Measurements from ENCODE around the gene CTNNA3. TPM values are rescaled to one million over a fixed set of nuclear protein-coding genes. Genes with fewer than 3 reads are reported as not detected.

The CTNNA3 gene
- polyA plus RNA-seq, 1 experiment = 0.26 TPM

DNA sequence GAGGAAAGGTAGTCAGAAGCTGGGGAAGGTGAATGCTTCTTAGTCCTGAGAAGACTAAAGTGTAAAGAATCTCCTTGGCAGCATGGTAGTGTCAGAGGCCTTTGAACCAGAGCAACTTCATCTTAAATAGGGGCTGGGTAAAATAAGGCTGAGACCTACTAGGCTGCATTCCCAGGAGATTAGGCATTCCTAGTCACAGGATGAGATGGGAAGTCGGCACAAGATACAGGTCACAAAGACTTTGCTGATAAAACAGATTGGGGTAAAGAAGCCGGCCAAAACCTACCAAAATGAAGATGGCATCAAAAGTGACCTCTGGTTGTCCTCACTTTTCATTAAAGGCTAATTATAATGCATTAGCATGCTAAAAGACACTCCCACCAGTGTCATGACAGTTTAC is 418.6 kb downstream of the CTNNA3 start:
- POLR2A ChIA-PET = no interaction called here
- Histone ChIP-seq H3K9me3 (ENCODE audit: control insufficient read depth, insufficient read depth, low read length) (no peaks in the 10 kb centered on the region), H3K4me3 (ENCODE audit: low read depth, low read length) (no peak overlapping the region), H3K27ac (ENCODE audit: low read depth, low read length) (no peak overlapping the region), H3K27me3 (ENCODE audit: control insufficient read depth, insufficient read depth, low read length) (no peaks in the 10 kb centered on the region)
- CTCF ChIA-PET = no interaction called here
- TF ChIP-seq, protein P1, sequence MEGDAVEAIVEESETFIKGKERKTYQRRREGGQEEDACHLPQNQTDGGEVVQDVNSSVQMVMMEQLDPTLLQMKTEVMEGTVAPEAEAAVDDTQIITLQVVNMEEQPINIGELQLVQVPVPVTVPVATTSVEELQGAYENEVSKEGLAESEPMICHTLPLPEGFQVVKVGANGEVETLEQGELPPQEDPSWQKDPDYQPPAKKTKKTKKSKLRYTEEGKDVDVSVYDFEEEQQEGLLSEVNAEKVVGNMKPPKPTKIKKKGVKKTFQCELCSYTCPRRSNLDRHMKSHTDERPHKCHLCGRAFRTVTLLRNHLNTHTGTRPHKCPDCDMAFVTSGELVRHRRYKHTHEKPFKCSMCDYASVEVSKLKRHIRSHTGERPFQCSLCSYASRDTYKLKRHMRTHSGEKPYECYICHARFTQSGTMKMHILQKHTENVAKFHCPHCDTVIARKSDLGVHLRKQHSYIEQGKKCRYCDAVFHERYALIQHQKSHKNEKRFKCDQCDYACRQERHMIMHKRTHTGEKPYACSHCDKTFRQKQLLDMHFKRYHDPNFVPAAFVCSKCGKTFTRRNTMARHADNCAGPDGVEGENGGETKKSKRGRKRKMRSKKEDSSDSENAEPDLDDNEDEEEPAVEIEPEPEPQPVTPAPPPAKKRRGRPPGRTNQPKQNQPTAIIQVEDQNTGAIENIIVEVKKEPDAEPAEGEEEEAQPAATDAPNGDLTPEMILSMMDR (IDR thresholded peaks at IDR 0.05; ENCODE audit: low read depth, low read length) = no peak
- no peak for DNase-seq (ENCODE audit: low read depth, low spot score)

DNA sequence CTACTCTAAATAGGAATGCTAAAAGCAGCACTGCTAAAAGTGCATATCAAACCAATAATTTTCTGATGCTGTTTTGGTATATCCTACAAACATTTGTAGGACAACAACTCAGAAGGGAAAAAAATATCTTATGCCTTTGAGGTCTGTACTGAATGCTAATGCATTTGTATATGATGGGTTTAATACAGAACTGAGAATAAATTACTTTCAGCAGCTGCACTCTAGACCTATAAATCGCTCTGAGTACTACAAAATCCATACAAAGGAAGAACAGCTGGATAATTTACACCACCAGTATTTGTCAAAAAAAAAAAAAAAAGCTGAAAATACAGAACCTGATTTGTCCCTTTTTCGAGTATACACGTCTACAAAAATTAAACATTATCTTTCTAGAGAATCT is 426.2 kb downstream of the CTNNA3 start:
- H3K27ac ChIP-seq (ENCODE audit: low read depth, low read length) = no peak overlapping the region
- TF ChIP-seq, protein P1 (IDR thresholded peaks at IDR 0.05; ENCODE audit: low read depth, low read length) = no peak
- ChIA-PET CTCF (no interaction called here), POLR2A (no interaction called here)
- no peaks in the 10 kb centered on the region for H3K9me3 ChIP-seq (ENCODE audit: control insufficient read depth, insufficient read depth, low read length)
- no peaks in the 10 kb centered on the region for H3K27me3 ChIP-seq (ENCODE audit: control insufficient read depth, insufficient read depth, low read length)
- DNase-seq (ENCODE audit: low read depth, low spot score) = no peak
- no peak overlapping the region for H3K4me3 ChIP-seq (ENCODE audit: low read depth, low read length)

DNA sequence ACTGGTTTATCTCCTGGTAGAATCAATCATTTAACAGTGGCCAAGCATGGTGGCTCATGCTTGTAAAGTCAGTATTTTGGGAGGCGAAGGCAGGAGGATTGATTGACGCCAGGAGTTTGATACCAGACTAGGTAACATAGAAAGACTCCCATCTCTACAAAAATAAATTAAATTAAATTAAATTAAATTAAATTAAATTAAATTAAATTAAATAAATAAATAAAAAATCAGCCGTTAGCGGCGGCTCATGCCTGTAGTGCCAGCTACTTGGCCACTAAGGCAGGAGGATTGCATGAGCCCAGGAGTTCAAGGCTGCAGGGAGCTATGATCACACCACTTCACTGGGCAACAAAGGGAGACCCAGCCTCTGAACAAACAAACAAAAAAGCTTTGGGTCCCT is 427.8 kb downstream of the CTNNA3 start:
- no peaks in the 10 kb centered on the region for H3K27me3 ChIP-seq (ENCODE audit: control insufficient read depth, insufficient read depth, low read length)
- H3K27ac ChIP-seq (ENCODE audit: low read depth, low read length) = no peak overlapping the region
- ChIA-PET CTCF (no interaction called here), POLR2A (no interaction called here)
- H3K9me3 ChIP-seq (ENCODE audit: control insufficient read depth, insufficient read depth, low read length) = no peaks in the 10 kb centered on the region
- no peak for DNase-seq (ENCODE audit: low read depth, low spot score)
- H3K4me3 ChIP-seq (ENCODE audit: low read depth, low read length) = no peak overlapping the region
- TF ChIP-seq, protein P1 (IDR thresholded peaks at IDR 0.05; ENCODE audit: low read depth, low read length) = no peak

DNA sequence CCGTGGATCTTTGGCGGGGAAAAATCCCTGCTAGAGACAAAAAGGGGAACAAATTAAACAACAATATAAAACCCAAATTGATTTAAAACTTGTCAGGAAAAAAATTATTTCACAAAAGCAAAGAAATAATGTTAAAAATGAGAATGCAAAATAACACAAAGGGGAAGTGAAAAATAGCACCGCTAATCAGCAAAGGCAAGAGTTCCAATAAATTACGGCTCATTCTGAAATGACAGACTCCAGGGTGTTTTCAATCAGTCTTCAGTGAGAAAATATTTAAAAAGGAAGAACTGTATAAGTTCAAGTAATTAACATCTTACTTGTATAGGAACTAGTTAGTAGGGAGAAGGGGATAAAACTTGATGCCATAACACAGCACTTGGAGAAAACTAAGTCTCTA is 433.3 kb downstream of the CTNNA3 start:
- H3K9me3 ChIP-seq (ENCODE audit: control insufficient read depth, insufficient read depth, low read length) = no peaks in the 10 kb centered on the region
- no peak for DNase-seq (ENCODE audit: low read depth, low spot score)
- ChIA-PET POLR2A (no interaction called here), CTCF (no interaction called here)
- H3K27me3 ChIP-seq (ENCODE audit: control insufficient read depth, insufficient read depth, low read length) = no peaks in the 10 kb centered on the region
- H3K4me3 ChIP-seq (ENCODE audit: low read depth, low read length) = no peak overlapping the region
- H3K27ac ChIP-seq (ENCODE audit: low read depth, low read length) = no peak overlapping the region
- TF ChIP-seq, protein P1 (IDR thresholded peaks at IDR 0.05; ENCODE audit: low read depth, low read length) = no peak

DNA sequence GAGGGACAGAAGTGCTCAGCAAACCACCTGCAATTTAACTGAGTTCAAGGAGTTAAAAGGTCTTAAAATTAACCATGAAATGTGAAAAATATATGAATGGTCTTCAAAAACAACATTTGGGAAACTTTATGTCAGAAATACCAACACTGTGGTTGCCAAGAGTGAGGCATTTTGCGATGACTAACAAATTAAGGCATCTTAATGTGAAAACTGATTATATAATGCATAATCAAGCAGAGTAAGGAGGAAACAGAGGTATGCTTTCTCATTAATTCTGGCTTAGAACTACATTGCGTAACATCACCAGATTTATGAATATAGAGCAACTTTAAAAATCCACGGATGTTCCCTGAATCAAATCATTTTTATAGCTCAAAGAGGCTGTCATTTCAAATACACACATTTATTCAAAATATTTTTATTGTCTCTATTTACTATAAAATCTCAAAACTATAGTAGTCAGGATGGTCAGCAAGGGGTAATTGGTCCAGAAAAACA is 434.6 kb downstream of the CTNNA3 start:
- Histone ChIP-seq H3K4me3 (ENCODE audit: low read depth, low read length) (no peak overlapping the region), H3K27me3 (ENCODE audit: control insufficient read depth, insufficient read depth, low read length) (no peaks in the 10 kb centered on the region), H3K27ac (ENCODE audit: low read depth, low read length) (no peak overlapping the region), H3K9me3 (ENCODE audit: control insufficient read depth, insufficient read depth, low read length) (no peaks in the 10 kb centered on the region)
- ChIA-PET CTCF (no interaction called here), POLR2A (no interaction called here)
- no peak for DNase-seq (ENCODE audit: low read depth, low spot score)
- TF ChIP-seq, protein P1 (IDR thresholded peaks at IDR 0.05; ENCODE audit: low read depth, low read length) = no peak
